SK-N-SH (cell line): ENCODE measurements around the gene SPG7. TPM values are rescaled to one million over a fixed set of nuclear protein-coding genes. Genes with fewer than 3 reads are reported as not detected.

ENCODE experiments used
- CTCF ChIA-PET: fragments of 300-600, 350-600 bp; formaldehyde crosslinking; extraction: SDS; loops from one replicate; lab custom pipeline; 2021; lab: Yijun Ruan, JAX
- POLR2A ChIA-PET: fragments of 350-600 bp; sonication (Branson Sonifier 250); formaldehyde crosslinking; extraction: SDS; loops from one replicate; lab custom pipeline; 2020; ENCODE audit warnings: antibody characterized with exemption, inconsistent platforms; lab: Yijun Ruan, JAX
- DNase-seq: peaks from one replicate; pipeline ENCODE4 v3.0.0; 2012
- H2AFZ ChIP-seq: fragments of 200-600 bp; sonication (generic); 2 replicates; pipeline ENCODE4 v1.8.1; 2016; ENCODE audit warnings: antibody characterized with exemption, mild to moderate bottlenecking, low read depth
- H3F3A ChIP-seq: fragments of 200-600 bp; sonication (generic); replicated peaks from 2 replicates; pipeline ENCODE3; 2016; ENCODE audit warnings: antibody characterized with exemption, mild to moderate bottlenecking; ENCODE audit not compliant: insufficient read depth
- H3K27ac ChIP-seq, 2 experiments: fragments of 200-500 bp in 1 of 2; fragments of 200-600 bp in 1 of 2; sonication (Bioruptor generic) in 1 of 2; sonication (generic), shearing (Covaris generic) in 1 of 2; 2 replicates each; pipeline versions ENCODE4 v1.5.1 to v1.6.1; 2014 to 2016; ENCODE audit warnings: low read depth in 2 of 2, inconsistent platforms in 1 of 2, low read length in 1 of 2, mild to moderate bottlenecking in 1 of 2, mixed read lengths in 1 of 2
- H3K27me3 ChIP-seq: fragments of 200-600 bp; sonication (generic), shearing (Covaris generic); 2 replicates; pipeline ENCODE4 v1.6.1; 2016; ENCODE audit warnings: mixed run types; ENCODE audit not compliant: insufficient read depth
- H3K36me3 ChIP-seq, 2 experiments: fragments of 200-500 bp in 1 of 2; fragments of 200-600 bp in 1 of 2; sonication (Bioruptor generic) in 1 of 2; sonication (generic) in 1 of 2; replicated peaks in 1 of 2; 2 replicates each; pipeline versions ENCODE3 to v1.5.1; 2014 to 2016; ENCODE audit warnings: low read length in 1 of 2, mild to moderate bottlenecking in 1 of 2; ENCODE audit not compliant: insufficient read depth in 2 of 2, control insufficient read depth in 1 of 2
- H3K4me1 ChIP-seq, 2 experiments: fragments of 200-500 bp in 1 of 2; fragments of 200-600 bp in 1 of 2; sonication (Bioruptor generic) in 1 of 2; sonication (generic), shearing (Covaris generic) in 1 of 2; 2 replicates each; pipeline versions ENCODE4 v1.5.1 to v1.6.1; 2014 to 2016; ENCODE audit warnings: low read depth in 1 of 2, low read length in 1 of 2, mixed run types in 1 of 2; ENCODE audit not compliant: insufficient read depth in 2 of 2, control insufficient read depth in 1 of 2
- H3K4me2 ChIP-seq: fragments of 200-600 bp; sonication (generic), shearing (Covaris generic); 2 replicates; pipeline ENCODE4 v1.6.1; 2017; ENCODE audit warnings: mixed run types
- H3K4me3 ChIP-seq, 2 experiments: fragments of 200-500 bp in 1 of 2; fragments of 200-600 bp in 1 of 2; sonication (Bioruptor generic) in 1 of 2; sonication (generic), shearing (Covaris generic) in 1 of 2; 2 replicates each; pipeline versions ENCODE4 v1.5.1 to v1.8.1; 2014 to 2016; ENCODE audit warnings: low read depth in 2 of 2, inconsistent platforms in 1 of 2, low read length in 1 of 2, mild to moderate bottlenecking in 1 of 2, mixed read lengths in 1 of 2, moderate library complexity in 1 of 2
- H3K79me2 ChIP-seq: fragments of 200-600 bp; sonication (generic); 2 replicates; pipeline ENCODE4 v1.8.1; 2017; ENCODE audit warnings: mild to moderate bottlenecking; ENCODE audit not compliant: insufficient read depth
- H3K9ac ChIP-seq: fragments of 200-600 bp; sonication (generic); 2 replicates; pipeline ENCODE4 v1.6.1; 2017; ENCODE audit warnings: mixed run types
- H3K9me2 ChIP-seq: fragments of 200-600 bp; sonication (generic); 2 replicates; pipeline ENCODE4 v1.6.1; 2017; ENCODE audit warnings: mixed run types
- H3K9me3 ChIP-seq: fragments of 200-600 bp; sonication (generic); 2 replicates; pipeline ENCODE4 v1.6.1; 2017; ENCODE audit warnings: mixed run types, mild to moderate bottlenecking, moderate library complexity
- H4K20me1 ChIP-seq: fragments of 200-600 bp; sonication (generic); 2 replicates; pipeline ENCODE4 v1.6.1; 2017; ENCODE audit warnings: mild to moderate bottlenecking, mixed run types; ENCODE audit not compliant: insufficient read depth
- CTCF ChIP-seq: fragments of 200-600 bp; sonication (generic); IDR thresholded peaks from 2 replicates; pipeline ENCODE4 v1.6.1; 2017; ENCODE audit warnings: antibody characterized with exemption, mild to moderate bottlenecking, moderate library complexity
- EP300 ChIP-seq, 2 experiments: IDR thresholded peaks; 2 replicates each; pipeline versions ENCODE4 v1.4.0 to v1.6.1; 2012; ENCODE audit warnings: borderline replicate concordance in 1 of 2, low read depth in 1 of 2, low read length in 1 of 2
- FOSL2 ChIP-seq: IDR thresholded peaks from 2 replicates; pipeline ENCODE4 v1.4.0; 2012; ENCODE audit warnings: low read depth, mild to moderate bottlenecking, moderate library complexity, borderline replicate concordance
- GABPA ChIP-seq: IDR thresholded peaks from 2 replicates; pipeline ENCODE4 v1.4.0; 2012; ENCODE audit warnings: low read depth, mild to moderate bottlenecking
- JUND ChIP-seq: IDR thresholded peaks from 2 replicates; pipeline ENCODE4 v1.4.0; 2012
- MAX ChIP-seq: IDR thresholded peaks from 2 replicates; pipeline ENCODE4 v1.4.0; 2012; ENCODE audit warnings: low read depth
- NRF1 ChIP-seq: IDR thresholded peaks from 2 replicates; pipeline ENCODE4 v1.6.1; 2012; ENCODE audit warnings: low read depth, mild to moderate bottlenecking, low read length
- PBX3 ChIP-seq: IDR thresholded peaks from 2 replicates; pipeline ENCODE4; 2012
- RXRA ChIP-seq: IDR thresholded peaks from 2 replicates; pipeline ENCODE4 v1.4.0; 2012; ENCODE audit warnings: low read depth, mild to moderate bottlenecking, borderline replicate concordance
- TCF12 ChIP-seq: IDR thresholded peaks from 2 replicates; pipeline ENCODE4 v1.4.0; 2012
- ZBTB33 ChIP-seq: IDR thresholded peaks from 2 replicates; pipeline ENCODE4 v1.4.0; 2012; ENCODE audit warnings: low read depth, borderline replicate concordance
- WGBS: methylation state at CpG from one replicate; pipeline ENCODE4 v1.1.6; 2017; ENCODE audit warnings: low lambda C conversion rate; 5-methylcytosine and 5-hydroxymethylcytosine counted together
- polyA plus RNA-seq, 3 experiments: library from polyadenylated mRNA; depleted of rRNA; stranded (reverse); fragments of >200 nt; gene quantifications; 2 replicates each; pipeline ENCODE4 v1.2.3, GENCODE V29; 2012

The SPG7 gene
- polyA plus RNA-seq, 1 of the 3 experiments (the other 2 are of a cell fraction): 100 TPM

GRCh38 chr16:89473791-89474414, 34.3 kb upstream of the SPG7 start:
- H3K4me2 ChIP-seq: no peak overlapping the region
- 83% methylated on average over 8 of the region's 9 CpGs for WGBS
- ChIA-PET POLR2A (no interaction called here), CTCF (interaction anchor here (1.2 to 1.3 kb wide), 2 partner anchors 9 to 39 kb away, joined by 3 read pairs; no protein-coding TSS in a partner anchor)
- H3K4me1 ChIP-seq: peaks cover 27 to 31% of the 10 kb centered on the region in 2 experiments; a peak in 2 of 4 replicates
- H3K79me2 ChIP-seq: peaks cover 100% of the 10 kb centered on the region
- no peaks in the 10 kb centered on the region for H3K9me2 ChIP-seq
- H3K4me3 ChIP-seq: no peak overlapping the region
- peaks cover 100% of the 10 kb centered on the region for H4K20me1 ChIP-seq
- no peaks in the 10 kb centered on the region for H3K9me3 ChIP-seq
- peaks cover 15% of the 10 kb centered on the region for H3F3A ChIP-seq
- TF ChIP-seq EP300 (IDR thresholded peaks at IDR 0.05; ENCODE audit: borderline replicate concordance in 1 of 2, low read depth in 1 of 2, low read length in 1 of 2) (no peak), NRF1 (no peak), RXRA (no peak)
- no peaks in the 10 kb centered on the region for H3K27me3 ChIP-seq
- no peak overlapping the region for H2AFZ ChIP-seq
- H3K27ac ChIP-seq: no peak overlapping the region
- H3K36me3 ChIP-seq: no peaks in the 10 kb centered on the region
- no peak for DNase-seq
- no peak overlapping the region for H3K9ac ChIP-seq

- H3K27ac ChIP-seq: no peak overlapping the region
- peaks cover 31 to 32% of the 10 kb centered on the region in 2 experiments; a peak in 2 of 4 replicates for H3K4me1 ChIP-seq
- no peaks in the 10 kb centered on the region for H3K36me3 ChIP-seq
- no peaks in the 10 kb centered on the region for H3K9me3 ChIP-seq
- H3F3A ChIP-seq: peaks cover 18% of the 10 kb centered on the region
- H3K4me3 ChIP-seq: no peak overlapping the region
- H3K79me2 ChIP-seq: peaks cover 100% of the 10 kb centered on the region
- H3K27me3 ChIP-seq: no peaks in the 10 kb centered on the region
- no peak overlapping the region for H3K4me2 ChIP-seq
- H4K20me1 ChIP-seq: peaks cover 100% of the 10 kb centered on the region
- H2AFZ ChIP-seq: no peak overlapping the region
- ChIA-PET CTCF (interaction anchor here (1.2 kb wide), 1 partner anchor 40 kb away, joined by 3 read pairs; no protein-coding TSS in a partner anchor), POLR2A (no interaction called here)
- H3K9me2 ChIP-seq: no peaks in the 10 kb centered on the region
- DNase-seq: no peak
- TF ChIP-seq TCF12 (no peak), MAX (no peak), RXRA (no peak), ZBTB33 (no peak), CTCF (no peak), FOSL2 (no peak), GABPA (no peak), EP300 (IDR thresholded peaks at IDR 0.05; ENCODE audit: borderline replicate concordance in 1 of 2, low read depth in 1 of 2, low read length in 1 of 2) (no peak), JUND (no peak), PBX3 (no peak)
- no peak overlapping the region for H3K9ac ChIP-seq
- 87% methylated on average over 5 of the region's 5 CpGs for WGBS
Measured at GRCh38 chr16:89475144-89475543, 33.1 kb upstream of the SPG7 start.
